GM12892 (cell line): ENCODE measurements around the gene SPTLC2.

ENCODE experiments used
- POLR2A ChIP-seq: IDR thresholded peaks from 2 replicates; pipeline ENCODE4 v1.6.1; 2011; ENCODE audit warnings: low read depth, low read length, control low read depth
- TAF1 ChIP-seq: IDR thresholded peaks from 2 replicates; pipeline ENCODE4 v1.6.1; 2011; ENCODE audit warnings: low read depth, mild to moderate bottlenecking, control low read depth, low read length, borderline replicate concordance

GRCh38 chr14:77625360-77625759, 8.9 kb upstream of the SPTLC2 start:
- TF ChIP-seq POLR2A (no peak), TAF1 (no peak)
